Stimulated activated memory B cell treated with anti-CD40 and anti-IgM and Interleukin-4, amounts not matched to agents 10 μg/mL and 1 μg/mL and 100 μg/mL, for 72 hours (primary cell): ENCODE data around the gene RXFP4.

Experiments used
- ATAC-seq: fragments of 150-1000 bp; cut with Tn5 transposase; 2 replicates; pipeline ENCODE4 v1.10.0; 2021
- H3K27ac Mint-ChIP-seq: one replicate; pipeline ENCODE4 v1.8.0; 2022; ENCODE audit warnings: mild to moderate bottlenecking, mixed read lengths
- H3K27me3 Mint-ChIP-seq: one replicate; pipeline ENCODE4 v1.8.0; 2022; ENCODE audit warnings: mixed read lengths
- H3K36me3 Mint-ChIP-seq: one replicate; pipeline ENCODE4 v1.8.0; 2022; ENCODE audit warnings: mixed read lengths
- H3K4me1 Mint-ChIP-seq: one replicate; pipeline ENCODE4 v1.8.0; 2022; ENCODE audit warnings: mixed read lengths
- H3K4me3 Mint-ChIP-seq: one replicate; pipeline ENCODE4 v1.8.0; 2022; ENCODE audit warnings: mild to moderate bottlenecking, moderate library complexity, mixed read lengths
- H3K9me3 Mint-ChIP-seq: one replicate; pipeline ENCODE4 v1.8.0; 2022; ENCODE audit warnings: mixed read lengths

Gene RXFP4

GRCh38 chr1:155962599-155963211 lies 21.3 kb downstream of the RXFP4 start:
- Mint-ChIP-seq H3K4me3 (peak overlapping the region; percentile 12), H3K36me3 (peaks cover 65% of the 10 kb centered on the region), H3K9me3 (no peaks in the 10 kb centered on the region), H3K27me3 (no peaks in the 10 kb centered on the region), H3K27ac (peak overlapping the region; percentile 90), H3K4me1 (peaks cover 72% of the 10 kb centered on the region)
- no peak for ATAC-seq

GRCh38 chr1:155964193-155964592 lies 22.8 kb downstream of the RXFP4 start:
- no peaks in the 10 kb centered on the region for H3K9me3 Mint-ChIP-seq
- peak overlapping the region; percentile 84 for H3K27ac Mint-ChIP-seq
- no peak overlapping the region for H3K4me3 Mint-ChIP-seq
- H3K27me3 Mint-ChIP-seq, result no peaks in the 10 kb centered on the region
- peaks cover 79% of the 10 kb centered on the region for H3K4me1 Mint-ChIP-seq
- no peak for ATAC-seq
- peaks cover 77% of the 10 kb centered on the region for H3K36me3 Mint-ChIP-seq

GRCh38 chr1:155966135-155966534 lies 24.7 kb downstream of the RXFP4 start:
- no peak for ATAC-seq

GRCh38 chr1:155966750-155967149 lies 25.3 kb downstream of the RXFP4 start:
- ATAC-seq, result no peak
- Mint-ChIP-seq H3K4me3 (no peak overlapping the region), H3K27me3 (no peaks in the 10 kb centered on the region), H3K27ac (peak overlapping the region; percentile 84), H3K36me3 (peaks cover 66% of the 10 kb centered on the region), H3K4me1 (peaks cover 79% of the 10 kb centered on the region), H3K9me3 (no peaks in the 10 kb centered on the region)

More at GRCh38 chr1:155966135-155966534, 24.7 kb downstream of the RXFP4 start:
- H3K27ac Mint-ChIP-seq, result peak overlapping the region; percentile 84
- peaks cover 79% of the 10 kb centered on the region for H3K4me1 Mint-ChIP-seq
- no peak overlapping the region for H3K4me3 Mint-ChIP-seq
- H3K27me3 Mint-ChIP-seq, result no peaks in the 10 kb centered on the region
- peaks cover 72% of the 10 kb centered on the region for H3K36me3 Mint-ChIP-seq
- no peaks in the 10 kb centered on the region for H3K9me3 Mint-ChIP-seq

- Mint-ChIP-seq H3K36me3 (peaks cover 65% of the 10 kb centered on the region), H3K27me3 (no peaks in the 10 kb centered on the region), H3K27ac (peak overlapping the region; percentile 84), H3K4me3 (peak overlapping the region; percentile 19), H3K9me3 (no peaks in the 10 kb centered on the region), H3K4me1 (peaks cover 79% of the 10 kb centered on the region)
- no peak for ATAC-seq
Measured at GRCh38 chr1:155967341-155968050, 26.1 kb downstream of the RXFP4 start.

- peak overlapping the region; percentile 19 for H3K4me3 Mint-ChIP-seq
- no peaks in the 10 kb centered on the region for H3K9me3 Mint-ChIP-seq
- H3K36me3 Mint-ChIP-seq, result peaks cover 65% of the 10 kb centered on the region
- no peak for ATAC-seq
- peaks cover 79% of the 10 kb centered on the region for H3K4me1 Mint-ChIP-seq
- no peaks in the 10 kb centered on the region for H3K27me3 Mint-ChIP-seq
- peak overlapping the region; percentile 84 for H3K27ac Mint-ChIP-seq
Measured at GRCh38 chr1:155968051-155968400, 26.6 kb downstream of the RXFP4 start.

GRCh38 chr1:155968670-155969069 lies 27.2 kb downstream of the RXFP4 start:
- Mint-ChIP-seq H3K27ac (peak overlapping the region; percentile 84), H3K4me1 (peaks cover 84% of the 10 kb centered on the region), H3K4me3 (no peak overlapping the region), H3K9me3 (no peaks in the 10 kb centered on the region), H3K27me3 (no peaks in the 10 kb centered on the region), H3K36me3 (peaks cover 69% of the 10 kb centered on the region)
- no peak for ATAC-seq

- Mint-ChIP-seq H3K27me3 (no peaks in the 10 kb centered on the region), H3K9me3 (no peaks in the 10 kb centered on the region), H3K4me3 (peak overlapping the region; percentile 74), H3K36me3 (peaks cover 68% of the 10 kb centered on the region), H3K4me1 (peaks cover 89% of the 10 kb centered on the region), H3K27ac (peak overlapping the region; percentile 84)
- ATAC-seq, result no peak
Measured at GRCh38 chr1:155969377-155969791, 27.9 kb downstream of the RXFP4 start.

- Mint-ChIP-seq H3K27ac (peak overlapping the region; percentile 84), H3K4me3 (peak overlapping the region; percentile 74), H3K27me3 (no peaks in the 10 kb centered on the region), H3K36me3 (peaks cover 65% of the 10 kb centered on the region), H3K4me1 (peaks cover 96% of the 10 kb centered on the region), H3K9me3 (no peaks in the 10 kb centered on the region)
- peak; percentile 96 for ATAC-seq
Measured at GRCh38 chr1:155970531-155971167, 29.2 kb downstream of the RXFP4 start.

- Mint-ChIP-seq H3K27ac (peak overlapping the region; percentile 84), H3K4me3 (peak overlapping the region; percentile 67), H3K9me3 (no peaks in the 10 kb centered on the region), H3K36me3 (peaks cover 73% of the 10 kb centered on the region), H3K27me3 (no peaks in the 10 kb centered on the region), H3K4me1 (peaks cover 97% of the 10 kb centered on the region)
- ATAC-seq, result no peak
Measured at GRCh38 chr1:155971910-155972809, 30.7 kb downstream of the RXFP4 start.

GRCh38 chr1:155973723-155974122 lies 32.3 kb downstream of the RXFP4 start:
- Mint-ChIP-seq H3K36me3 (peaks cover 67% of the 10 kb centered on the region), H3K27ac (peak overlapping the region; percentile 93), H3K27me3 (no peaks in the 10 kb centered on the region), H3K4me3 (no peak overlapping the region), H3K9me3 (no peaks in the 10 kb centered on the region), H3K4me1 (peaks cover 84% of the 10 kb centered on the region)
- no peak for ATAC-seq

- peaks cover 59% of the 10 kb centered on the region for H3K36me3 Mint-ChIP-seq
- H3K27me3 Mint-ChIP-seq, result no peaks in the 10 kb centered on the region
- no peak for ATAC-seq
- peak overlapping the region; percentile 99 for H3K4me3 Mint-ChIP-seq
- peak overlapping the region; percentile 93 for H3K27ac Mint-ChIP-seq
- no peaks in the 10 kb centered on the region for H3K9me3 Mint-ChIP-seq
- peaks cover 78% of the 10 kb centered on the region for H3K4me1 Mint-ChIP-seq
Measured at GRCh38 chr1:155974208-155975115, 33.0 kb downstream of the RXFP4 start.

- Mint-ChIP-seq H3K27ac (peak overlapping the region; percentile 93), H3K36me3 (peaks cover 49% of the 10 kb centered on the region), H3K27me3 (no peaks in the 10 kb centered on the region), H3K9me3 (no peaks in the 10 kb centered on the region), H3K4me3 (peak overlapping the region; percentile 99), H3K4me1 (peaks cover 78% of the 10 kb centered on the region)
- no peak for ATAC-seq
Measured at GRCh38 chr1:155975375-155976061, 34.1 kb downstream of the RXFP4 start.
